ENCODE data around the gene ADAM30.

- TF ChIP-seq CTCF (IDR thresholded peaks at IDR 0.05) (no peak), POLR2A (IDR thresholded peaks at IDR 0.05) (no peak)
These were observed 15.5 kb upstream of the ADAM30 start for GRCh38 chr1:119911775-119912174.

Data from heart left ventricle (tissue), 13 donors.